GM12878 (cell line): Measurements from ENCODE around the gene CD33. TPM values are rescaled to one million over a fixed set of nuclear protein-coding genes. Genes with fewer than 3 reads are reported as not detected.

Experiments
- ATAC-seq: fragments of 200-7000 bp; cut with Tn5 transposase; 3 replicates; pipeline ENCODE4 v1.9.1; 2020; ENCODE audit warnings: mild to moderate bottlenecking, moderate library complexity
- BruUV-seq: library from RNA; stranded (reverse); fragments of 400-500 nt; replicated peaks from 2 replicates; lab custom pipeline; 2021; lab: Mats Ljungman, UMichigan
- CTCF ChIA-PET: fragments of 300-600 bp; sonication (Branson Sonifier 250); formaldehyde crosslinking; extraction: SDS; loops from one replicate; lab custom pipeline; 2021; ENCODE audit warnings: inconsistent platforms; lab: Yijun Ruan, JAX
- POLR2A ChIA-PET: fragments of 350-600 bp; formaldehyde crosslinking; extraction: SDS; loops from one replicate; lab custom pipeline; 2021; ENCODE audit warnings: inconsistent platforms; lab: Charles Lee
- RAD21 ChIA-PET: fragments of 300-600 bp; sonication (Branson Sonifier 250); formaldehyde crosslinking; loops from one replicate; lab custom pipeline; 2023; ENCODE audit warnings: antibody characterized with exemption; ENCODE audit not compliant: unreplicated experiment; lab: Charles Lee
- SMC1A ChIA-PET: fragments of 300-600 bp; sonication (Branson Sonifier 250); formaldehyde crosslinking; loops from one replicate; lab custom pipeline; 2023; ENCODE audit not compliant: unreplicated experiment, uncharacterized antibody; lab: Charles Lee
- DNase-seq: peaks from one replicate; pipeline ENCODE4 v3.0.0-alpha.2; 2011; ENCODE audit warnings: low read depth, low spot score
- FAIRE-seq: peaks from 3 replicates; lab custom pipeline; 2011; peaks lifted over from hg19 to GRCh38; lab: Jason Lieb, UNC
- H2AFZ ChIP-seq: 2 replicates; pipeline ENCODE4 v1.6.0; 2011; ENCODE audit warnings: low read depth, low read length, control low read depth; ENCODE audit not compliant: control insufficient read depth
- H3K27ac ChIP-seq: 2 replicates; pipeline ENCODE4 v1.5.1; 2011; ENCODE audit warnings: control low read depth; ENCODE audit not compliant: control insufficient read depth, insufficient read depth
- H3K27me3 ChIP-seq, 2 experiments: replicated peaks in 1 of 2; 2 replicates each; pipeline versions ENCODE4 v1.6.0 to v1.6.1; 2011; ENCODE audit warnings: low read length in 1 of 2; ENCODE audit not compliant: control insufficient read depth in 2 of 2, insufficient read depth in 2 of 2
- H3K36me3 ChIP-seq, 2 experiments: 2 replicates each; pipeline ENCODE4 v1.5.1; 2011; ENCODE audit warnings: low read length in 1 of 2; ENCODE audit not compliant: control insufficient read depth in 2 of 2, insufficient read depth in 2 of 2
- H3K4me1 ChIP-seq: 2 replicates; pipeline ENCODE4 v1.6.1; 2011; ENCODE audit warnings: mild to moderate bottlenecking, low read length, moderate library complexity, mixed read lengths; ENCODE audit not compliant: control insufficient read depth, insufficient read depth
- H3K4me2 ChIP-seq: 2 replicates; pipeline ENCODE4 v1.6.0; 2011; ENCODE audit warnings: control low read depth; ENCODE audit not compliant: control insufficient read depth, insufficient read depth
- H3K4me3 ChIP-seq: fragments of 200-600 bp; sonication (generic); 2 replicates; pipeline ENCODE4 v1.5.1; 2016
- H3K79me2 ChIP-seq: 2 replicates; pipeline ENCODE4 v1.6.0; 2011; ENCODE audit warnings: low read length; ENCODE audit not compliant: control insufficient read depth, insufficient read depth
- H3K9ac ChIP-seq: 2 replicates; pipeline ENCODE4 v1.8.0; 2011; ENCODE audit warnings: low read length, control low read depth, mixed read lengths; ENCODE audit not compliant: control insufficient read depth, insufficient read depth
- H3K9me3 ChIP-seq: replicated peaks from 3 replicates; pipeline ENCODE4 v1.5.1; 2011; ENCODE audit warnings: mild to moderate bottlenecking, low read length; ENCODE audit not compliant: control insufficient read depth, insufficient read depth
- H4K20me1 ChIP-seq: 2 replicates; pipeline ENCODE4 v1.6.0; 2011; ENCODE audit not compliant: control insufficient read depth, insufficient read depth
- CBX5 ChIP-seq: sonication (generic); IDR thresholded peaks from 2 replicates; pipeline ENCODE4 v1.6.1; 2016; ENCODE audit warnings: low read depth, moderate library complexity, mild to moderate bottlenecking, inconsistent platforms
- PML ChIP-seq: IDR thresholded peaks from 2 replicates; pipeline ENCODE4 v1.6.1; 2012; ENCODE audit warnings: low read length, inconsistent platforms
- RBBP5 ChIP-seq: fragments of 200-600 bp; sonication (generic); conservative IDR thresholded peaks from 2 replicates; pipeline ENCODE4 v1.6.1; 2016
- SMAD5 ChIP-seq: IDR thresholded peaks from 2 replicates; pipeline ENCODE4 v1.6.1; 2016; ENCODE audit warnings: antibody characterized with exemption, low read depth
- WGBS: methylation state at CpG from one replicate; pipeline ENCODE4 v1.1.6; 2016; ENCODE audit warnings: low lambda C conversion rate; ENCODE audit not compliant: insufficient replicate concordance, insufficient coverage; ENCODE audit errors: missing lambda C conversion rate; 5-methylcytosine and 5-hydroxymethylcytosine counted together
- in situ Hi-C: fragments of 300-500 bp; cut with MboI; formaldehyde crosslinking; loops from 9 replicates; pipeline ENCODE4 v1.14.3; 2018; ENCODE audit warnings: mixed read lengths
- intact Hi-C: fragments of 100-400 bp; cut with micrococcal nuclease; formaldehyde crosslinking; loops from one replicate; pipeline ENCODE4 v1.14.2; 2022; ENCODE audit not compliant: unreplicated experiment
- polyA plus RNA-seq, 11 experiments: library from polyadenylated mRNA; depleted of rRNA in 4 of 11; unstranded in 6 of 11; stranded (reverse) in 5 of 11; fragments of >200 nt; fragmentation: Nextera tagmentation in 4 of 11; fragmentation: Illumina TruSeq in 1 of 11; extraction: Ambion mirVana in 4 of 11; extraction: Trizol in 1 of 11; gene quantifications; 1 replicate in 1 of 11; 2 replicates in 10 of 11; pipeline versions ENCODE4 v1.2.1 to v1.2.3, GENCODE V29; 2011 to 2016; ENCODE audit warnings: inconsistent platforms in 2 of 11, missing spikeins in 2 of 11, low read depth in 1 of 11
- total RNA-seq, 4 experiments: library from RNA; depleted of rRNA in 3 of 4; stranded (reverse); fragments of >200 nt in 3 of 4; fragmentation: Illumina TruSeq in 1 of 4; extraction: Trizol in 1 of 4; gene quantifications; 2 replicates each; pipeline versions ENCODE4 v1.2.1 to v1.2.3, GENCODE V29; 2013 to 2021
- TF ChIP-seq, protein P1 (sequence below): fragments of 450-650 bp; formaldehyde crosslinking; IDR thresholded peaks from 2 replicates; pipeline ENCODE4 v1.4.0; 2020; ENCODE audit warnings: mild to moderate bottlenecking, moderate library complexity
- TF ChIP-seq, protein P2 (sequence below): fragments of 450-650 bp; IDR thresholded peaks from 2 replicates; pipeline ENCODE4 v1.6.1; 2017; ENCODE audit warnings: mild to moderate bottlenecking, low read depth, inconsistent platforms; ENCODE audit not compliant: poor library complexity, severe bottlenecking
- TF ChIP-seq, protein P3 (sequence below): fragments of 450-650 bp; IDR thresholded peaks from 2 replicates; pipeline ENCODE4 v1.6.1; 2017; ENCODE audit warnings: low read depth, mild to moderate bottlenecking, moderate library complexity
- TF ChIP-seq, protein P4 (sequence below): IDR thresholded peaks from 2 replicates; pipeline ENCODE4 v1.6.1; 2011; ENCODE audit warnings: mild to moderate bottlenecking, low read depth, low read length, moderate library complexity; ENCODE audit not compliant: insufficient replicate concordance
- TF ChIP-seq, protein P5 (sequence below): IDR thresholded peaks from 2 replicates; pipeline ENCODE4 v1.6.1; 2012; ENCODE audit warnings: mild to moderate bottlenecking, low read depth, low read length

Gene CD33
- total and polyA plus RNA-seq, 10 of the 15 experiments (the other 5 are each of a cell fraction or from before 2014, with no cell fraction given): 0.29 to 17.9 (median 0.72) TPM; not detected in 1

DNA sequence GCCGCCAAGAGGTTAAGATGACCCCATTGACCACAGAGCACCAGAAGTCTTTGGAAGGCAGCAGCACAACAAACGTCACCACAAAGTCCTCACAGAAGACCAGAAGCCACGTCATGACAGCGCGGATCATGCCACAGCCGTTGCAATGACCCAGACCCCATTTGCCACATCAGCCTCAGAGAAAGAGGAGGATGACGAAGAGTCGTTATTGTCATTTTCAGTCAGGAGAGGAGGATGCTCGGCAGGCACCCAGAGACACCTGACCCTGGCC lies 29.6 kb upstream of the CD33 start:
- no peak for FAIRE-seq
- no peak overlapping the region for H3K4me3 ChIP-seq
- no peak overlapping the region for H3K27ac ChIP-seq
- BruUV-seq: no TSS peak
- ChIA-PET SMC1A (no interaction called here), RAD21 (no interaction called here), POLR2A (no interaction called here), CTCF (interaction anchor here (1.6 kb wide), 1 partner anchor 64 kb away, joined by 4 read pairs; no protein-coding TSS in a partner anchor)
- in situ Hi-C loops (no loop called here), intact Hi-C loops (no loop called here)
- no peaks in the 10 kb centered on the region; the same call in 2 of the 3 replicates for H3K9me3 ChIP-seq
- H3K9ac ChIP-seq: no peak overlapping the region
- H3K79me2 ChIP-seq: no peaks in the 10 kb centered on the region
- H4K20me1 ChIP-seq: no peaks in the 10 kb centered on the region
- H3K4me1 ChIP-seq: no peaks in the 10 kb centered on the region
- H2AFZ ChIP-seq: no peak overlapping the region
- DNase-seq: no peak
- H3K4me2 ChIP-seq: 0 out of 2 replicates have a peak overlapping the region, but pooled peaks have one; percentile 35
- 68% methylated on average over 9 of the region's 9 CpGs for WGBS
- H3K36me3 ChIP-seq: no peaks in the 10 kb centered on the region
- H3K27me3 ChIP-seq: peaks cover 0 to 4% of the 10 kb centered on the region in 2 experiments; a peak in 1 of 4 replicates
- no peak for ATAC-seq
- no peak for TF ChIP-seq CBX5
- TF ChIP-seq RBBP5: no peak
- TF ChIP-seq PML: no peak
- TF ChIP-seq, protein P1, sequence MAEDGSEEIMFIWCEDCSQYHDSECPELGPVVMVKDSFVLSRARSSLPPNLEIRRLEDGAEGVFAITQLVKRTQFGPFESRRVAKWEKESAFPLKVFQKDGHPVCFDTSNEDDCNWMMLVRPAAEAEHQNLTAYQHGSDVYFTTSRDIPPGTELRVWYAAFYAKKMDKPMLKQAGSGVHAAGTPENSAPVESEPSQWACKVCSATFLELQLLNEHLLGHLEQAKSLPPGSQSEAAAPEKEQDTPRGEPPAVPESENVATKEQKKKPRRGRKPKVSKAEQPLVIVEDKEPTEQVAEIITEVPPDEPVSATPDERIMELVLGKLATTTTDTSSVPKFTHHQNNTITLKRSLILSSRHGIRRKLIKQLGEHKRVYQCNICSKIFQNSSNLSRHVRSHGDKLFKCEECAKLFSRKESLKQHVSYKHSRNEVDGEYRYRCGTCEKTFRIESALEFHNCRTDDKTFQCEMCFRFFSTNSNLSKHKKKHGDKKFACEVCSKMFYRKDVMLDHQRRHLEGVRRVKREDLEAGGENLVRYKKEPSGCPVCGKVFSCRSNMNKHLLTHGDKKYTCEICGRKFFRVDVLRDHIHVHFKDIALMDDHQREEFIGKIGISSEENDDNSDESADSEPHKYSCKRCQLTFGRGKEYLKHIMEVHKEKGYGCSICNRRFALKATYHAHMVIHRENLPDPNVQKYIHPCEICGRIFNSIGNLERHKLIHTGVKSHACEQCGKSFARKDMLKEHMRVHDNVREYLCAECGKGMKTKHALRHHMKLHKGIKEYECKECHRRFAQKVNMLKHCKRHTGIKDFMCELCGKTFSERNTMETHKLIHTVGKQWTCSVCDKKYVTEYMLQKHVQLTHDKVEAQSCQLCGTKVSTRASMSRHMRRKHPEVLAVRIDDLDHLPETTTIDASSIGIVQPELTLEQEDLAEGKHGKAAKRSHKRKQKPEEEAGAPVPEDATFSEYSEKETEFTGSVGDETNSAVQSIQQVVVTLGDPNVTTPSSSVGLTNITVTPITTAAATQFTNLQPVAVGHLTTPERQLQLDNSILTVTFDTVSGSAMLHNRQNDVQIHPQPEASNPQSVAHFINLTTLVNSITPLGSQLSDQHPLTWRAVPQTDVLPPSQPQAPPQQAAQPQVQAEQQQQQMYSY (CRISPR knock-in tag): no peak
- TF ChIP-seq, protein P2, sequence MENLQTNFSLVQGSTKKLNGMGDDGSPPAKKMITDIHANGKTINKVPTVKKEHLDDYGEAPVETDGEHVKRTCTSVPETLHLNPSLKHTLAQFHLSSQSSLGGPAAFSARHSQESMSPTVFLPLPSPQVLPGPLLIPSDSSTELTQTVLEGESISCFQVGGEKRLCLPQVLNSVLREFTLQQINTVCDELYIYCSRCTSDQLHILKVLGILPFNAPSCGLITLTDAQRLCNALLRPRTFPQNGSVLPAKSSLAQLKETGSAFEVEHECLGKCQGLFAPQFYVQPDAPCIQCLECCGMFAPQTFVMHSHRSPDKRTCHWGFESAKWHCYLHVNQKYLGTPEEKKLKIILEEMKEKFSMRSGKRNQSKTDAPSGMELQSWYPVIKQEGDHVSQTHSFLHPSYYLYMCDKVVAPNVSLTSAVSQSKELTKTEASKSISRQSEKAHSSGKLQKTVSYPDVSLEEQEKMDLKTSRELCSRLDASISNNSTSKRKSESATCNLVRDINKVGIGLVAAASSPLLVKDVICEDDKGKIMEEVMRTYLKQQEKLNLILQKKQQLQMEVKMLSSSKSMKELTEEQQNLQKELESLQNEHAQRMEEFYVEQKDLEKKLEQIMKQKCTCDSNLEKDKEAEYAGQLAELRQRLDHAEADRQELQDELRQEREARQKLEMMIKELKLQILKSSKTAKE: no peak
- TF ChIP-seq, protein P3, sequence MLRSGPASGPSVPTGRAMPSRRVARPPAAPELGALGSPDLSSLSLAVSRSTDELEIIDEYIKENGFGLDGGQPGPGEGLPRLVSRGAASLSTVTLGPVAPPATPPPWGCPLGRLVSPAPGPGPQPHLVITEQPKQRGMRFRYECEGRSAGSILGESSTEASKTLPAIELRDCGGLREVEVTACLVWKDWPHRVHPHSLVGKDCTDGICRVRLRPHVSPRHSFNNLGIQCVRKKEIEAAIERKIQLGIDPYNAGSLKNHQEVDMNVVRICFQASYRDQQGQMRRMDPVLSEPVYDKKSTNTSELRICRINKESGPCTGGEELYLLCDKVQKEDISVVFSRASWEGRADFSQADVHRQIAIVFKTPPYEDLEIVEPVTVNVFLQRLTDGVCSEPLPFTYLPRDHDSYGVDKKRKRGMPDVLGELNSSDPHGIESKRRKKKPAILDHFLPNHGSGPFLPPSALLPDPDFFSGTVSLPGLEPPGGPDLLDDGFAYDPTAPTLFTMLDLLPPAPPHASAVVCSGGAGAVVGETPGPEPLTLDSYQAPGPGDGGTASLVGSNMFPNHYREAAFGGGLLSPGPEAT: no peak
- TF ChIP-seq, protein P4, sequence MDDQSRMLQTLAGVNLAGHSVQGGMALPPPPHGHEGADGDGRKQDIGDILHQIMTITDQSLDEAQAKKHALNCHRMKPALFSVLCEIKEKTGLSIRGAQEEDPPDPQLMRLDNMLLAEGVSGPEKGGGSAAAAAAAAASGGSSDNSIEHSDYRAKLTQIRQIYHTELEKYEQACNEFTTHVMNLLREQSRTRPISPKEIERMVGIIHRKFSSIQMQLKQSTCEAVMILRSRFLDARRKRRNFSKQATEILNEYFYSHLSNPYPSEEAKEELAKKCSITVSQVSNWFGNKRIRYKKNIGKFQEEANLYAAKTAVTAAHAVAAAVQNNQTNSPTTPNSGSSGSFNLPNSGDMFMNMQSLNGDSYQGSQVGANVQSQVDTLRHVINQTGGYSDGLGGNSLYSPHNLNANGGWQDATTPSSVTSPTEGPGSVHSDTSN: no peak
- TF ChIP-seq, protein P5, sequence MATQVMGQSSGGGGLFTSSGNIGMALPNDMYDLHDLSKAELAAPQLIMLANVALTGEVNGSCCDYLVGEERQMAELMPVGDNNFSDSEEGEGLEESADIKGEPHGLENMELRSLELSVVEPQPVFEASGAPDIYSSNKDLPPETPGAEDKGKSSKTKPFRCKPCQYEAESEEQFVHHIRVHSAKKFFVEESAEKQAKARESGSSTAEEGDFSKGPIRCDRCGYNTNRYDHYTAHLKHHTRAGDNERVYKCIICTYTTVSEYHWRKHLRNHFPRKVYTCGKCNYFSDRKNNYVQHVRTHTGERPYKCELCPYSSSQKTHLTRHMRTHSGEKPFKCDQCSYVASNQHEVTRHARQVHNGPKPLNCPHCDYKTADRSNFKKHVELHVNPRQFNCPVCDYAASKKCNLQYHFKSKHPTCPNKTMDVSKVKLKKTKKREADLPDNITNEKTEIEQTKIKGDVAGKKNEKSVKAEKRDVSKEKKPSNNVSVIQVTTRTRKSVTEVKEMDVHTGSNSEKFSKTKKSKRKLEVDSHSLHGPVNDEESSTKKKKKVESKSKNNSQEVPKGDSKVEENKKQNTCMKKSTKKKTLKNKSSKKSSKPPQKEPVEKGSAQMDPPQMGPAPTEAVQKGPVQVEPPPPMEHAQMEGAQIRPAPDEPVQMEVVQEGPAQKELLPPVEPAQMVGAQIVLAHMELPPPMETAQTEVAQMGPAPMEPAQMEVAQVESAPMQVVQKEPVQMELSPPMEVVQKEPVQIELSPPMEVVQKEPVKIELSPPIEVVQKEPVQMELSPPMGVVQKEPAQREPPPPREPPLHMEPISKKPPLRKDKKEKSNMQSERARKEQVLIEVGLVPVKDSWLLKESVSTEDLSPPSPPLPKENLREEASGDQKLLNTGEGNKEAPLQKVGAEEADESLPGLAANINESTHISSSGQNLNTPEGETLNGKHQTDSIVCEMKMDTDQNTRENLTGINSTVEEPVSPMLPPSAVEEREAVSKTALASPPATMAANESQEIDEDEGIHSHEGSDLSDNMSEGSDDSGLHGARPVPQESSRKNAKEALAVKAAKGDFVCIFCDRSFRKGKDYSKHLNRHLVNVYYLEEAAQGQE: no peak
- no peak for TF ChIP-seq SMAD5
